ENCODE results near the gene ATOH1.

- TF ChIP-seq CTCF (IDR thresholded peaks at IDR 0.05): no peak
- no peak for TF ChIP-seq POLR2AphosphoS5 (IDR thresholded peaks at IDR 0.05; ENCODE audit: low read depth, low read length)
Measured at GRCh38 chr4:93810340-93810992, 18.1 kb upstream of the ATOH1 start.
